PFSK-1 (cell line): ENCODE measurements around the gene NME8.

ENCODE experiments used
- FOXP2 ChIP-seq: optimal IDR thresholded peaks from 2 replicates; pipeline ENCODE3; 2011; ENCODE audit warnings: borderline replicate concordance, control low read depth, inconsistent platforms; ENCODE audit not compliant: insufficient read depth; ENCODE audit errors: extremely low read length, extremely low read depth
- POLR2AphosphoS5 ChIP-seq: IDR thresholded peaks from 2 replicates; pipeline ENCODE4 v1.6.1; 2012; ENCODE audit warnings: low read depth, mild to moderate bottlenecking, control low read depth, low read length, moderate library complexity
- REST ChIP-seq, 2 experiments: IDR thresholded peaks; 2 replicates each; pipeline versions ENCODE4 v1.6.1 to v1.8.0; 2011 to 2012; ENCODE audit warnings: low read depth in 2 of 2, low read length in 2 of 2, control low read depth in 1 of 2, inconsistent platforms in 1 of 2, mild to moderate bottlenecking in 1 of 2, moderate library complexity in 1 of 2; ENCODE audit not compliant: insufficient read depth in 1 of 2
- TAF1 ChIP-seq: IDR thresholded peaks from 2 replicates; pipeline ENCODE4 v1.6.1; 2012; ENCODE audit warnings: low read length, control low read depth, borderline replicate concordance; ENCODE audit not compliant: insufficient read depth

- no peak for TF ChIP-seq REST (IDR thresholded peaks at IDR 0.05; ENCODE audit: insufficient read depth in 1 of 2, low read depth in 2 of 2, low read length in 2 of 2)
- TF ChIP-seq POLR2AphosphoS5: no peak
- no peak for TF ChIP-seq TAF1
- no peak for TF ChIP-seq FOXP2
Measured at GRCh38 chr7:37822946-37823345, 25.5 kb upstream of the NME8 start.
